OCI-LY3 (cell line): ENCODE results near the gene UST.

Source experiments
- EZH2phosphoT487 ChIP-seq: fragments of 200-600 bp; shearing (Covaris generic); IDR thresholded peaks from 2 replicates; pipeline ENCODE4 v1.6.1; 2018; ENCODE audit warnings: antibody characterized with exemption, mixed run types, low read depth
- TF ChIP-seq, protein P1 (sequence below): fragments of 200-600, 300-600 bp; sonication (generic); IDR thresholded peaks from 2 replicates; pipeline ENCODE4 v1.5.1; 2014; ENCODE audit warnings: antibody characterized with exemption, low read length, low read depth

DNA sequence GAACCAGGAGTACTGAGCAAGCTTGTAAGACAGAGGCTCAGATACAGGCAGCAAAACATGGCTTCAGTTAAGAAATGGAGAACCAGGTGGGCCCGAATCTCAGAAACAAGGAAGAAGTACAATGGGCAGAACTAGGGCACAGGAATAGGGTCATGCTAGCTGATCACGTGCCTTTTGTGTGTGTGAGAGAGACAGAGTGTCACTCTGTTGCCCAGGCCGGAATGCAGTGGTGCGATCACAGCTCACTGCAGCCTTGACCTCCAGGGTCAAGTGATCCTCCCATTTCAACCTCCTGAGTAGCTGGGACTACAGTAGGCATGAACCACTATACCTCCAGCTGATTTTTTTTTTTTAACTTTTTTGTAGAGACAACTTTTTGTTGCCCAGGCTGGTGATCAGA, 257.8 kb downstream of the UST start:
- TF ChIP-seq, protein P1, sequence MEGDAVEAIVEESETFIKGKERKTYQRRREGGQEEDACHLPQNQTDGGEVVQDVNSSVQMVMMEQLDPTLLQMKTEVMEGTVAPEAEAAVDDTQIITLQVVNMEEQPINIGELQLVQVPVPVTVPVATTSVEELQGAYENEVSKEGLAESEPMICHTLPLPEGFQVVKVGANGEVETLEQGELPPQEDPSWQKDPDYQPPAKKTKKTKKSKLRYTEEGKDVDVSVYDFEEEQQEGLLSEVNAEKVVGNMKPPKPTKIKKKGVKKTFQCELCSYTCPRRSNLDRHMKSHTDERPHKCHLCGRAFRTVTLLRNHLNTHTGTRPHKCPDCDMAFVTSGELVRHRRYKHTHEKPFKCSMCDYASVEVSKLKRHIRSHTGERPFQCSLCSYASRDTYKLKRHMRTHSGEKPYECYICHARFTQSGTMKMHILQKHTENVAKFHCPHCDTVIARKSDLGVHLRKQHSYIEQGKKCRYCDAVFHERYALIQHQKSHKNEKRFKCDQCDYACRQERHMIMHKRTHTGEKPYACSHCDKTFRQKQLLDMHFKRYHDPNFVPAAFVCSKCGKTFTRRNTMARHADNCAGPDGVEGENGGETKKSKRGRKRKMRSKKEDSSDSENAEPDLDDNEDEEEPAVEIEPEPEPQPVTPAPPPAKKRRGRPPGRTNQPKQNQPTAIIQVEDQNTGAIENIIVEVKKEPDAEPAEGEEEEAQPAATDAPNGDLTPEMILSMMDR: no peak
- no peak for TF ChIP-seq EZH2phosphoT487
